HG02763 (cell line): ENCODE measurements around the gene PHF21A.
"Not testable (repeated sequence)": the region's sequence is repeated elsewhere in the genome, so short reads cannot be mapped to it uniquely, and the experiment has no call there.

ENCODE experiments used
- ATAC-seq: cut with Tn5 transposase; IDR thresholded peaks from one replicate; pipeline ENCODE4 v1.9.1; 2021; ENCODE audit warnings: mild to moderate bottlenecking, moderate library complexity; ENCODE audit not compliant: unreplicated experiment

Gene PHF21A

DNA sequence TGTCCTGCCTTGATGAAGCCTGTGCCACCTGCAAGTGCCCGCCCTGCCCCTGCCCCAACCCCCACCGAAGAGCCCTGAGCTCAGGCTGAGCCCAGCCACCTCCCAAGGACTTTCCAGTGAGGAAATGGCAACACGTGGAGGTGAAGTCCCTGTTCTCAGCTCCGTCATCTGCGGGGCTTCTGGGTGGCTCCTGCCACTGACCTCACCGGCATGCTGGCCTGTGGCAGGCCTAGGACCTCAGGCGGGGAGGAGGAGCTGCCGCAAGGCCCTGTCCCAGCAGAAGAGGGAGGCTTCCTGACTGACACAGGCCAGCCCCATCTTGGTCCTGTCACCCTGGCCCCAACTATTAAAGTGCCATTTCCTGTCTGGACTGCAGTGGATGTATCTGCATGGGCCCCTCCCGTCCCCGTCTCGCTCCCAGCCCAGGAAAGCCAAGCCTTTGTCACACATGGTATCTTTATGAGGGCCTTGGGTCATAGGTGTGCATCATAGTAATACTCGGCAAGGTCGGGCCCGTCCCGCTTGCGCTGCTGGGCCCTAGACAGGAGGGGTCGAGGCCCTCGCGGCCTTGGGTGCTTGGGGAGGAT lies 215.1 kb downstream of the PHF21A start:
- ATAC-seq, result no peak

DNA sequence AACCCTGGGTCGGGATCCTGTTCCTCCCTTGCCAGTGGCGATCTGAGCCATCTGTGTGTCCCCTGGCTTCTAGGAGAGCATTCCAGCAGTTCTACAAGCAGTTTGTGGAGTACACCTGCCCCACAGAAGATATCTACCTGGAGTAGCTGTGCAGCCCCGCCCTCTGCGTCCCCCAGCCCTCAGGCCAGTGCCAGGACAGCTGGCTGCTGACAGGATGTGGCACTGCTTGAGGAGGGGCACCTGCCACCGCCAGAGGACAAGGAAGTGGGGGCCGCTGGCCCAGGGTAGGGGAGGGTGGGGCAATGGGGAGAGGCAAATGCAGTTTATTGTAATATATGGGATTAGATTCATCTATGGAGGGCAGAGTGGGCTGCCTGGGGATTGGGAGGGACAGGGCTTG lies 215.7 kb downstream of the PHF21A start:
- not testable (repeated sequence) for ATAC-seq

DNA sequence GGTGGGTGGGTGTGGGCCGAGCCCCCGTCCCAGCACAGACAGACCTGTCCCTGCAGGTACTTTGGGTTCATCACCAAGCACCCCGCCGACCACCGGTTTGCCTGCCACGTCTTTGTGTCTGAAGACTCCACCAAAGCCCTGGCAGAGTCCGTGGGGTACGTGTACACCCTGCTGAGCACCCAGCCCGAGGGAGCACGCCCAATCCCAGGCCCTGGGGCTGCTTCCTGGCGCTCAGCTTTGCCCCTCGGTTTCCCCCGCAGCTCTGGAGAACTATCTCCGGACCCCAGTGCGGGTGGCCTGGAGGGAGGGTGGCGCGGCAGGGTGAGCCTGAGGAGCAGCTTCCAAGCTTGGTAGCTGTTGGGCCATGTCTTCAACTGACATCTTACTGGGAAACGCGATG lies 216.2 kb downstream of the PHF21A start:
- no peak for ATAC-seq

DNA sequence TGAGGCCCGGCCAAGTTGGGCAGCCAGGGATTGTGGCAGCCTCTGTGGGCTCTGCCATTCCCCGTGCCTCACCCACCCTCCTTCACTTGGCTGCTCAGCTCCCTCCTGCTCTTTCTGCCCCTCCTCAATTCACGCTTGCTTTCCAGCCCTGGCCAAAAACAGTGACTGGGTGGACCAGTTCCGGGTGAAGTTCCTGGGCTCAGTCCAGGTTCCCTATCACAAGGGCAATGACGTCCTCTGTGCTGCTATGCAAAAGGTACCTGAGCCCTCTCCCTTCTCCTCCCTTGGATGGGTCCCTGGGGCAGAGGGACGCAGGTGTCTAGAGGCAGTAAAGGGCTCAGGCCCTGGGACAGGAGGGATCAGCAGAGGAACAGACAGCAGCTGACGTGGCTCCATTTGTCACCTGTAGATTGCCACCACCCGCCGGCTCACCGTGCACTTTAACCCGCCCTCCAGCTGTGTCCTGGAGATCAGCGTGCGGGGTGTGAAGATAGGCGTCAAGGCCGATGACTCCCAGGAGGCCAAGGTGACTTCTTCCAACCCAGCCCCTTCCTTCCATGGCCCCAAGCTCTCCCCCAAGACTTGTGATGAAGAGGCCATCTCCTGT lies 216.8 kb downstream of the PHF21A start:
- ATAC-seq, result no peak

DNA sequence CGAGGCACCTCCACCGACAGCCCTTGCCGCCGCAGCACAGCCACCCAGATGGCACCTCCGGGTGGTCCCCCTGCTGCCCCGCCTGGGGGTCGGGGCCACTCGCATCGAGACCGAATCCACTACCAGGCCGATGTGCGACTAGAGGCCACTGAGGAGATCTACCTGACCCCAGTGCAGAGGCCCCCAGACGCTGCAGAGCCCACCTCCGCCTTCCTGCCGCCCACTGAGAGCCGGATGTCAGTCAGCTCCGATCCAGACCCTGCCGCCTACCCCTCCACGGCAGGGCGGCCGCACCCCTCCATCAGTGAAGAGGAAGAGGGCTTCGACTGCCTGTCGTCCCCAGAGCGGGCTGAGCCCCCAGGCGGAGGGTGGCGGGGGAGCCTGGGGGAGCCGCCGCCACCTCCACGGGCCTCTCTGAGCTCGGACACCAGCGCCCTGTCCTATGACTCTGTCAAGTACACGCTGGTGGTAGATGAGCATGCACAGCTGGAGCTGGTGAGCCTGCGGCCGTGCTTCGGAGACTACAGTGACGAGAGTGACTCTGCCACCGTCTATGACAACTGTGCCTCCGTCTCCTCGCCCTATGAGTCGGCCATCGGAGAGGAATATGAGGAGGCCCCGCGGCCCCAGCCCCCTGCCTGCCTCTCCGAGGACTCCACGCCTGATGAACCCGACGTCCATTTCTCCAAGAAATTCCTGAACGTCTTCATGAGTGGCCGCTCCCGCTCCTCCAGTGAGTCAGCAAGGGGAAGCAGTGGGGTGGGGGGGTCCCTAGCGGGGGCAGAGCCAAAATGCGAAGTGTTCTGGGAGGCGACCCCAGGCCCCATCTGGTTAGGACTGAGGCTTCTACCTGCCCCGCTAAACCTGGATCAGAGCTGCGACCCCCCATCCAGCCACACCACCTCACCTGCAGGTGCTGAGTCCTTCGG lies 218.5 kb downstream of the PHF21A start:
- ATAC-seq, result no peak

DNA sequence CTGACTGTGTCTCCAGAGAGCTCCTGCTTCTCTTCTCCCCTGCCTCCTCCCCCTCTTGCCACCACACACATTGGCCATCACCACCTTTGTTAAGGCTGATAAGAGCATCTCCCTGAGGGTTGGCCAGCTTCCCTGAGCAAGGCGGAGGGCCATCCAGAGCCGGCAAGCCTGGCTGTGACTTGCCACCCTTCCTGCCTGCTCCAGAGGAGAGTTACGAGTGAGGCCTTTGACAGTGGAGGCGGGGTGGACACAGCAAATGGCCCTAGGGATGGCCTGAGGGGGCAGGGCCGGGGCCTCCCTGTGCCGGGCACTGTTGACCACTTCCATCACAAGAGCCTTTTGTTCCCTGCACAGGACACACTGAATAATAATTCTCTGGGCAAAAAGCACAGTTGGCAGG lies 219.6 kb downstream of the PHF21A start:
- ATAC-seq, result no peak

DNA sequence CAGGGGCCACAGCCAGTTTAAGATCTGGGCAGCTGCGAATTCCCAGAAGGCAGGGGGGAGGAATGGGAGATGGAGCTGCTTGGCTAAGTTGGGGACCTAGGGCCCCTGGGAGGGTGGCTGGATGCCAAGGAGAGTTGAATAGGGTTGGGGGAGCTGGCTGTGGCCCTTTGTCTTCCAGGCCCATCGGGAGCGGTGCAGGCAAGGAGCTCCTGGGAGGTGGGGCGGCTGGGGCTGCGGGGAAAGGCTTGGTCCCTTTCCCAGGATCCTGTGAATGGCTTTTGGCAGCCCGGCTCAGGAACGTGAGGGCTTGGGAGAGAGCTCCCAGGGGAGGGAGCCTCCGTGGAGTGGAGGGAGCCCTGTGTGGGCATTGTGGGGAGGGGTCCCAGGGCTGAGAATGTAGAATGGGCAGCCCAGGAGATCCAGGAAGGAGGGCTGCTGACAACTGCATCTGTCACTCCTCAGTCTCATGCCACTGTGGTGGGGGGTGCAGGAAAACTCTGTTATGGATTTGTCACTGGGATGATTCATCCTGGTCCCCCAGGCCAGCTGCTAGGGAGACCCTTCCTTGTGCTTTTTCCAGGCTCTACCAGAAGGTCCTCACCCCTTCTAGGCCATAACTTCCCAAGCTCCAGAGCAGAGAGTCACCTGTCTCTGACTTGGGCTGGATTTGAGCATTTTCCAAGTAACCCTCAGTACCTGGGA lies 220.2 kb downstream of the PHF21A start:
- ATAC-seq, result no peak

DNA sequence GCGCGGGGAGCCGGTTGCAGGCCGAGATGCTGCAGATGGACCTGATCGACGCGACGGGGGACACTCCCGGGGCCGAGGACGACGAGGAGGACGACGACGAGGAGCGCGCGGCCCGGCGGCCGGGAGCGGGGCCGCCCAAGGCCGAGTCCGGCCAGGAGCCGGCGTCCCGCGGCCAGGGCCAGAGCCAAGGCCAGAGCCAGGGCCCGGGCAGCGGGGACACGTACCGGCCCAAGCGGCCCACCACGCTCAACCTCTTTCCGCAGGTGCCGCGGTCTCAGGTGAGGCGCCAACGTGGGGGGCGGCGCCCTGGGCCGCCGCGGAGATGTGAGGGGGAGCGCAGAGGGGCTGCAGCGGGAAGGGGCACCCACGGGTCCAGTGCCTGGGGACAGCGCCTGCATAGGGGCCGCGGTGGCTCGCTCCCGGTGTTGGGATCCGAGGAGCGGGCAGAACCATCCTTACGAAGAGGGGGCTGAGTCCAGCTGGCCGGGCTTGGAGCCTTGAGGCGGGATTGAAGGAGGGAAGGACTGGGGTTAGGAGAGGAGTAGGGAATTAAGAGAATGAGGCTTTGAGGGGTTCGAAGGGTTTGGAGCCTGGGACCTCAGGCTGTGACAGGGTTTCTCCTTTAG lies 221.0 kb downstream of the PHF21A start:
- not testable (repeated sequence) for ATAC-seq

DNA sequence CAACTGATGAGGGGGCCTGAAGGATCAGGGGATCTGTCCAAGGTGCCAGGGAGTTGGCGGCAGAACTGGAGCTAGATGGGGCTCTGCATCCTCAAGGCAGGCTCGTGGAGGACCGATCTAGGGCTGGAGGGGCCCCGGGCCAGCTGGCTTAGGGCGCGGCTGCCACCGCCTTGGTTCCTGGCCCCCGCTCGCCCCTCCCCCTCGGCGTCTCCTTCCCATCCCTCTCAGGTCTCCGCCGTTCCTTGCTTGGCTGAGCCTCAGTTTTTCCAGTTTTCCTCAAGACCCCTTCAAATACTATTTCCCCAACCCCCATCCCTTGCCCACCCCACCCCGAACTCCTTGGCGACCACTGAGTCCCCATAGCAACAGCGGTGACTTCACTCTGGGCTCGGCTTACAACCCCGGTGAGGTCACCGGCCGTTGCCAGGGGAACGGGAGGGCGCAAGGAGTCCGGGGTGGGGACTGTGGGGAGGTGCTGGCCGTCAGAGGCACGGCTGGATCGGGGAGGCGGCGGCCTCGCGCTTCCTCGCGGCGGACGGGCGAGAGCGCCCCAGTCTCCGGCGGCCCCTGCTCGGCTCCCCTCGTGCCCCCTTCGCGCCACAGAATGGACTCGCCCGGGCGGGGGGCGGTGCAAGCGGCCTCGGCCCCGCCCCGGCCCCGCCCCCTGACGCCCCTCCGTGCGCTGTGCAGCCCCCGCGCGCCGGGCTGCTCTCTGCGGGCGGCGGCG lies 221.6 kb downstream of the PHF21A start:
- no peak for ATAC-seq

DNA sequence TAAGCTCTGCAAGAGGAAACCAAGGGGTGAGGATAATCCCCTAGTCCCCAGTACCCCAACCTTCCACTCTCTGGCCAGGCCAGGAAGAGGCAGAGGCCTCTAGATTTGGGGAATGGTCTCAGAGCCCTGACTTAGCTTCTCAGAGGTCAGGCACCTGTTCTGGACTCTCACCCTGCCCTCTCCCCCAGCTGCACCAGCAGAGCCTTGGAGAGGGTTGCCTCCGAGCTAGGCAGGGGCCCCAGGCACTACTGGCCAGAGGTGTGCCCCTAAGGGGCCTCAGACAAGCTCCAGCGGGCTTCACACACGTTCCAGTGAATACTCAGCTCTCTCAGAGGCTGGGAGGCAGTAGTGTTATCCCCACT lies 222.2 kb downstream of the PHF21A start:
- ATAC-seq, result no peak

DNA sequence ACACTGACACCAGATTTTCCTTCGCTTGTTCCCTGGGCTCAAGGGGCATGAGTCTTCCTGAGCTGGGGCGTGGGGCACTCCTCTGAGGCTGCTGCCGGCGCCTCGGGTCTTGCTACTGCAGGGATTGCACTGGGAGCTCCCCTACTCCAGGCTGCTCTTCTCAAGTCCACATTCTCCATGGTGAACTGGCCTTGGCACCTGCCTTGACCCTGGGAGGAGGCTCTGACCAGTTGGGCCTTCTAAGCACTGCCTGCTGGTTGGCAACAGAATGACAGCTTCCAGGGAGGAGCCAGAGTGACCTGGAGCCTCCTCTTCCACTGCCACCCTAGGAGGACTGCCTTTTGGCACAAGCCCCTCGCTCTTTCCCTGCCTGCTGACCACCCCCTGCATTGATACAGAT lies 223.7 kb downstream of the PHF21A start:
- ATAC-seq, result no peak

DNA sequence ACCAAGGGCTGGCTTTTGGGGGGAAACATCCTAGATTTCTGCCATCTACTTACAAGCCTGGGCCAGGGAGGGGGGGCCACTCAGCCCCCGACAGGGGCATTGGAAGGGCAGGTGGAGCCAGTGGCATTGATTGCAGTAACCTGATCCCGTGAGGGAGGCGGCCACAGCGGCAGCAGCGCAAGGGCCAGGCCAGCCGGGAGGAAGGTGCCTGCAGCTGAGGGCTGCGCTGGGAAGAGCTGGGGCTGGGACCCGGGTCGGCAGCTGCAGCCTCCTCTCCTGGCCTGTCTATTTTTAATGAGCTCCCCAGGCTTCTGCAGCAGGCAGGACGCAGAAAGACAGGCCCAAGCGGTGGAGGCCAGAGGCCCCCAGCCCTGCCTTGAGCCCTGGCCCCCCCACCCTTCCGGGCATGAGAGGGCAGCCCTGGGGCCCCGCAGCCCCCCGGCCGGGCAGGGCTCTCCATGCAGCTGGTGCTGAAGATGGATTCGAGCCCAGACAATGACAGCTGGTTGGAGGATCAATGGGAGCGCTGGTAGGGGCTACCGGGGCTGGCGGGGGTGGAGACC lies 224.8 kb downstream of the PHF21A start:
- ATAC-seq, result no peak

DNA sequence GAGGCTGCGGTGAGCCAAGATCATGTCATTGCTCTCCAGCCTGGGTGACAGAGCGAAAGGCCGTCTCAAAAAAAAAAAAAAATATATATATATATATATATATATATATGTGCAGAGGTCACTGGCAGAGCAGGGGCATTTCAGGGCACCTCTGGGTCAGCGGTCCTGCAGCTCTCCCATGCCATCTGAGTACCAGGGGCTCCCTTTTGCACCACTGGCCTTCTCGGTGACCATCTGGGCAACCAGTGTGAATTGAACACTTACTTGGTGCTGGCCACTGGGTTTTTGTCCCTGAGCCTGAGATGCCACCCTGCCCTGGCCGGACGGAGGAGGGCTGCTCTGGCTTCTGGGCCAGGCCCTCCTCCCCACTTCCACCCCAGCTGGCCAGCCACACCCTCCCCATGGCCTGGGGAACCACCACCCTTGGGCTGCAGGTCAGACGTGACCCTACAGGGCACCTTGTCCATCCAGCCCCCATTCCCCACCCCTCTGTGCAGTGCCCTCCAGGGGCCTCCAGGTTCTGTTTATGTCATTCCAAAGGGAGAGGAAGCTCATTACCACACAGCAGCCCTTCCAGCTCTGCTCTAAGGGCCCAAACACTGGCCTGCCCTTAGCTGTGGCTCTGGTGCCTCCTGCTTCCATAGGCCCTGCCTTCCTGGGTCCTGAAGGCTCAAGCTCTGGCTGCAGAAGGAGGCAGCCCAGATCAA lies 225.5 kb downstream of the PHF21A start:
- ATAC-seq, result no peak

DNA sequence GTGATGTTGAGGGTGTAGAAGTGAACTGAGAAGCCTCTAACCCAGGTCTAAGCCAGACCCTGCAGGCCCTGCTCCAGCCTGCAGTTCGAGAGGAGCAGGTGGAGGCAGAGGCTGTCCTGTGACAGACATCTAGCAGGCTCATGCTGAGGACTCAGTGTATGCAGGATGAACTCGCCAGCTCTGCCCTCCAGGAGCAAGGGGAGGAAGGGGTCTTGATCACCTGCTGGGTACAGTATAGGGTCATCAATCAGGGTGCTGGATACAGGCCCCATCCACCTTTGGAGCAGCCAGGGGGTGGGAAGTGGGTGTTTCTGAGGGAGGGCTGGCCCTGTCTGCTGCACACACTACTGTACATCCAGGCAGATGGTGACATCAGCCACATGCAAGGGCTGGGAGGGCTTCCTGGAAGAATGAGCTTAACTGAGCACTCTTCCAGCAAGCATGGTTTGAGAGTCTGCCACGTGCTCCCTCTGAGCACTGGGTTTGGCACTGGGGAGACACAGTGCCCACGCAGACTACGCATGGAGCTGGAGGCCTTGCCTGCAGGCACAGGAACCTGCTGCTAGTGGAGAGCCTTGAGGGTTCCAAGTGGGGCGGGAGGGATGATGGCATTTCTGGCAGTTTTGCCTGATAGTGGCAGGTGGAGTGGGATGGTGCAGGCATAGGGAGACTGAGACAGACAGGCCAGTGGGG lies 226.6 kb downstream of the PHF21A start:
- no peak for ATAC-seq

DNA sequence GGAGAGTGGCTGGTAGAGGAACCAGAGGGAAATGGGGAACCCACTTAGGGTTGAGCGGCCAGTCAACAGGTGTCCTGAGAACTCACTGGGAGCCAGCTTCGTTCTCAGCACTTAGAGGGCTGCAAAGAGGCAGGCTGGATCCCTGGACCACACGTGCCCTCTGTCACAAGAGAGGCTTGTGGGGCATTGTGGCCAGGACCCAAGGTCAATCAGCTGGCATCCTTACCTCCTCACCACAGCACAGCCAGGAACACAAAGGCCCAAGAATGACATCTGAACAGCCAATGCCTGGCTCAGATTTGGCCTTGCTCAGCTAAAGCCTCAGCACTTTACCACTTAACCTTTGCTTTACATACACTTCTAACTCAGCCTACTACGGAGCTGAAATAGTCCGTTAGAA lies 228.4 kb downstream of the PHF21A start:
- no peak for ATAC-seq

DNA sequence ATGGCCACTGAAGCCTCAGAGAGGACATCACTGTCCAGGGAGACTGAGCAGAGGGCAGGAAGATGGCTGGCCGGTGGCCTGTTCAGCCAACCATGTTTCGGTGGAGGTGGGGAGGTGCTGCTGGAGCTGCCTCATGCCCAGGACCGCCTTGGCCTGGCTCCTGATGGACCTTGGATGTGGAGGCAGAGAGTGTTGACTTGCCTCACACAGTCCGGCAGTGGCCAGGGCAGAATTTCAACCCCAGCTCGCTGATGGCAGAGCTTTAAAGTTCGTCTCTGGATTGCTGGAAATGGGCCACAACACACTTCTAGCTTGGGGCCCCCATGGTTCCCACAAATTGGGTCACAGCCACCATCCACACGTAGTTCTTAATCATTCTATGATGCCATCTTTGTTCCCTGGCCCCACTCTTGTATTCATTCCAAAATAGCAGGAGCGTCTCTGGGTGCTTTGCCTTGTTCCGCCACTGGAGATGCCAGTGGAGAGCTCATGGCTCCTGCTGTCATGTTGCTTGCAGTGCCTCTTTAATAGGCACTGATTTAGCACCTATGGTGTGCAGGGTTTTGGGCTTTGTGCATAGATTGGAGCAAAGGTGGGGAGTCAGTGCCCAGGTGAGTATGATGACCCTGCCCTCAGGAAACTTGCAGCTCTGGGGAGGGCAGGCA lies 230.2 kb downstream of the PHF21A start:
- no peak for ATAC-seq

DNA sequence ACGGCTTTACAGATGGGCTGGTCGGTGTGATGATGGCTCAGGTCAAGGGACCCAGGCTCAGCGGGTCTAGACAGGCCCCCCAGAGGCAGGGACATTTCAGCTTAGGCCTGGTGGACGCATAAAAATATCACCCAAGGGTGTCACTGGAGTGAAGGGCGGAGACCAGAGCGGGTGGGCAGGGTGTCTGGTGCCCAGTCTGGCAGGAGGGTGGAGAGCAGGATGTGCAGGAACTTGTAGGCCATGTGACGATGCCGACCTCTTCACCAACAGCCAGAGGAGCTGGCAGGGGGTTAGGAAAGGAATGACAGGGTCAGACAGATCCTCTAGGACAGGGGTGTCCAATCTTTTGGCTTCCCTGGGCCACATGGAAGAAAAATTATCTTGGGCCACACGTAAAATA lies 231.3 kb downstream of the PHF21A start:
- ATAC-seq, result no peak

DNA sequence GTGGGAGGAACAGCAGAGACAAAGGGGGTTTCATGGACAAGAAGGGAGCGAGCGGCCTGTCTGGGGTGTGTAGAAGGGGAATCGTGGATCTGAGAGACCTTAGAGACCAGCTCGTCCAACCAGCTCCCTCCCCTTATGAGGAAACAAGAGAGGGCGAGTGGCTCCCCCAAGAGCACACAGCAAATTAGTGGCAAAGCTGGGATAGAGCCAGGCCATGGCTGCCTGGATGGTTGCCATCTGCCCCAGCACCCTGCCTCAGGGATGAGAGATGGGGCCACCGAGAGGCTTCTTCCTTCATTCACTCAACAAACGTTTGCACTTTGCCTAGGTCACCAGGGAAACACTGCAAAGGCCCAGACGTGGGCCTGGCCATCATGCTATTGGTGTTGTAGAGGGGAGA lies 231.7 kb downstream of the PHF21A start:
- ATAC-seq, result no peak
